H1 (cell line): ENCODE data around the gene CDKN3. TPM values are rescaled to one million over a fixed set of nuclear protein-coding genes. Genes with fewer than 3 reads are reported as not detected.

Experiments
- CTCF ChIA-PET: fragments of 300-600 bp; sonication (Branson Sonifier 250); formaldehyde crosslinking; loops from one replicate; lab custom pipeline; 2021; ENCODE audit not compliant: partially characterized antibody; lab: Charles Lee
- POLR2A ChIA-PET: fragments of 300-600 bp; sonication (Branson Sonifier 250); formaldehyde crosslinking; loops from one replicate; lab custom pipeline; 2021; ENCODE audit warnings: inconsistent platforms; ENCODE audit not compliant: partially characterized antibody; lab: Charles Lee
- DNase-seq, 2 experiments: peaks; one replicate each; pipeline versions ENCODE4 v3.0.0 to v3.0.0-alpha.2; 2010 to 2022; ENCODE audit warnings: low spot score in 2 of 2, low read depth in 1 of 2, mixed read lengths in 1 of 2
- FAIRE-seq: peaks from 2 replicates; lab custom pipeline; 2011; peaks lifted over from hg19 to GRCh38; lab: Jason Lieb, UNC
- H2AFZ ChIP-seq: 2 replicates; pipeline ENCODE4 v1.8.1; 2012; ENCODE audit warnings: low read length, inconsistent platforms
- H2AK5ac ChIP-seq: 2 replicates; pipeline ENCODE4 v1.6.1; 2013; ENCODE audit warnings: low read depth, low read length
- H2BK120ac ChIP-seq: replicated peaks from 2 replicates; pipeline ENCODE3; 2013; ENCODE audit warnings: low read depth, low read length, inconsistent platforms
- H2BK12ac ChIP-seq: 2 replicates; pipeline ENCODE4 v1.6.1; 2013; ENCODE audit warnings: low read depth, low read length
- H2BK15ac ChIP-seq: 2 replicates; pipeline ENCODE4 v1.6.1; 2013; ENCODE audit warnings: low read length
- H2BK20ac ChIP-seq: 2 replicates; pipeline ENCODE4 v1.6.1; 2013; ENCODE audit warnings: low read length
- H2BK5ac ChIP-seq: 2 replicates; pipeline ENCODE4 v1.6.1; 2013; ENCODE audit warnings: low read depth, low read length
- H3K14ac ChIP-seq: 2 replicates; pipeline ENCODE4 v1.6.1; 2013; ENCODE audit warnings: inconsistent platforms; ENCODE audit not compliant: insufficient read length
- H3K18ac ChIP-seq: 2 replicates; pipeline ENCODE4 v1.6.1; 2013; ENCODE audit warnings: low read length; ENCODE audit errors: extremely low read depth
- H3K23ac ChIP-seq: 2 replicates; pipeline ENCODE4 v1.6.1; 2013; ENCODE audit warnings: inconsistent platforms; ENCODE audit not compliant: insufficient read length
- H3K23me2 ChIP-seq: 2 replicates; pipeline ENCODE4 v1.6.1; 2013; ENCODE audit warnings: low read depth, low read length
- H3K27ac ChIP-seq: 2 replicates; pipeline ENCODE4 v1.6.1; 2011; ENCODE audit warnings: low read depth, low read length, inconsistent platforms
- H3K27me3 ChIP-seq, 4 experiments: replicated peaks in 1 of 4; 1 replicate in 1 of 4; 2 replicates in 3 of 4; pipeline versions ENCODE4 v1.6.1 to v1.8.1; 2011 to 2013; ENCODE audit warnings: low read length in 3 of 4, mild to moderate bottlenecking in 3 of 4, inconsistent platforms in 2 of 4, mixed read lengths in 2 of 4, moderate library complexity in 1 of 4; ENCODE audit not compliant: control insufficient read depth in 3 of 4, insufficient read depth in 3 of 4; ENCODE audit errors: extremely low read depth in 1 of 4
- H3K36me3 ChIP-seq, 4 experiments: 2 replicates each; pipeline versions ENCODE4 v1.6.1 to v1.8.1; 2011 to 2013; ENCODE audit warnings: mild to moderate bottlenecking in 4 of 4, low read length in 3 of 4, moderate library complexity in 2 of 4, control low read depth in 1 of 4, inconsistent platforms in 1 of 4; ENCODE audit not compliant: insufficient read depth in 4 of 4, control insufficient read depth in 2 of 4
- H3K4ac ChIP-seq: replicated peaks from 2 replicates; pipeline ENCODE3; 2013; ENCODE audit warnings: low read length, low read depth, mixed read lengths, inconsistent platforms; ENCODE audit not compliant: insufficient read length
- H3K4me1 ChIP-seq, 4 experiments: replicated peaks in 1 of 4; 1 replicate in 1 of 4; 2 replicates in 3 of 4; pipeline versions ENCODE4 v1.6.1 to v1.8.1; 2011 to 2013; ENCODE audit warnings: low read length in 3 of 4, inconsistent platforms in 2 of 4, mixed read lengths in 1 of 4; ENCODE audit not compliant: insufficient read depth in 4 of 4, control insufficient read depth in 3 of 4
- H3K4me2 ChIP-seq, 2 experiments: 2 replicates each; pipeline versions ENCODE4 v1.6.1 to v1.8.1; 2011 to 2013; ENCODE audit warnings: low read depth in 2 of 2, low read length in 2 of 2, control low read depth in 1 of 2, inconsistent platforms in 1 of 2, mild to moderate bottlenecking in 1 of 2; ENCODE audit not compliant: insufficient read depth in 1 of 2
- H3K4me3 ChIP-seq, 4 experiments: fragments of 200-600, 300-600 bp in 1 of 4; sonication (generic), shearing (Covaris generic), sonication (Bioruptor Twin) in 1 of 4; 2 replicates each; pipeline versions ENCODE4 v1.5.1 to v1.8.1; 2011 to 2016; ENCODE audit warnings: low read length in 4 of 4, low read depth in 3 of 4, control low read depth in 2 of 4, inconsistent platforms in 2 of 4, mild to moderate bottlenecking in 2 of 4, mixed read lengths in 1 of 4, moderate library complexity in 1 of 4; ENCODE audit not compliant: insufficient read depth in 2 of 4; ENCODE audit errors: extremely low read depth in 1 of 4
- H3K56ac ChIP-seq: replicated peaks from 2 replicates; pipeline ENCODE3; 2013; ENCODE audit warnings: low read depth, mild to moderate bottlenecking, mixed read lengths, low read length, inconsistent platforms; ENCODE audit not compliant: insufficient read length
- H3K79me1 ChIP-seq: 2 replicates; pipeline ENCODE4 v1.6.1; 2013; ENCODE audit warnings: low read depth, low read length, control low read depth
- H3K79me2 ChIP-seq, 2 experiments: 2 replicates each; pipeline versions ENCODE4 v1.6.1 to v1.8.1; 2012 to 2013; ENCODE audit warnings: low read length in 2 of 2, mild to moderate bottlenecking in 2 of 2, inconsistent platforms in 1 of 2; ENCODE audit not compliant: insufficient read depth in 2 of 2, control insufficient read depth in 1 of 2
- H3K9ac ChIP-seq, 4 experiments: replicated peaks in 1 of 4; 1 replicate in 1 of 4; 2 replicates in 3 of 4; pipeline versions ENCODE4 v1.6.1 to v1.8.1; 2011 to 2013; ENCODE audit warnings: low read depth in 3 of 4, low read length in 3 of 4, control low read depth in 2 of 4, mild to moderate bottlenecking in 2 of 4, moderate library complexity in 2 of 4, inconsistent platforms in 1 of 4; ENCODE audit errors: extremely low read depth in 1 of 4
- H3K9me3 ChIP-seq, 2 experiments: 2 replicates each; pipeline versions ENCODE4 v1.6.1 to v1.8.1; 2012 to 2013; ENCODE audit warnings: mild to moderate bottlenecking in 2 of 2, moderate library complexity in 2 of 2, control low read depth in 1 of 2, inconsistent platforms in 1 of 2, low read depth in 1 of 2, low read length in 1 of 2, mixed read lengths in 1 of 2; ENCODE audit not compliant: insufficient read depth in 2 of 2
- H4K20me1 ChIP-seq, 2 experiments: replicated peaks in 1 of 2; 2 replicates each; pipeline versions ENCODE3 to v1.8.1; 2011 to 2013; ENCODE audit warnings: inconsistent platforms in 2 of 2, low read length in 2 of 2, mild to moderate bottlenecking in 1 of 2; ENCODE audit not compliant: insufficient read depth in 2 of 2, control insufficient read depth in 1 of 2
- H4K5ac ChIP-seq: 2 replicates; pipeline ENCODE4 v1.6.1; 2013; ENCODE audit warnings: low read length, low read depth, mixed read lengths, inconsistent platforms; ENCODE audit not compliant: insufficient read length
- H4K8ac ChIP-seq: 2 replicates; pipeline ENCODE4 v1.8.0; 2013; ENCODE audit warnings: mild to moderate bottlenecking, moderate library complexity, low read length, inconsistent platforms; ENCODE audit not compliant: insufficient read depth; ENCODE audit errors: extremely low read depth
- H4K91ac ChIP-seq: replicated peaks from 2 replicates; pipeline ENCODE3; 2013; ENCODE audit warnings: low read length, mixed read lengths, inconsistent platforms; ENCODE audit not compliant: insufficient read length
- ASH2L ChIP-seq: fragments of 200-600, 300-600 bp; sonication (generic); IDR thresholded peaks from one replicate; pipeline ENCODE4 v1.7.1; 2017; ENCODE audit warnings: low read length
- GABPA ChIP-seq: IDR thresholded peaks from 2 replicates; pipeline ENCODE4 v1.6.1; 2011; ENCODE audit warnings: mild to moderate bottlenecking, low read length, moderate library complexity, borderline replicate concordance; ENCODE audit not compliant: insufficient read depth
- JUN ChIP-seq: IDR thresholded peaks from 2 replicates; pipeline ENCODE4 v1.6.1; 2011; ENCODE audit warnings: low read depth, mild to moderate bottlenecking, improper control_type of control experiment, low read length
- KDM4A ChIP-seq: IDR thresholded peaks from one replicate; pipeline ENCODE4 v1.7.1; 2012; ENCODE audit warnings: low read depth, mild to moderate bottlenecking, moderate library complexity, low read length, inconsistent platforms; ENCODE audit not compliant: severe bottlenecking
- NANOG ChIP-seq: IDR thresholded peaks from 2 replicates; pipeline ENCODE4 v1.6.1; 2011; ENCODE audit warnings: low read length, low read depth, mild to moderate bottlenecking, inconsistent platforms; ENCODE audit not compliant: insufficient read depth, poor library complexity, severe bottlenecking
- POLR2A ChIP-seq, 2 experiments: IDR thresholded peaks; 1 replicate in 1 of 2; 2 replicates in 1 of 2; pipeline ENCODE4 v1.6.1; 2011; ENCODE audit warnings: low read depth in 2 of 2, low read length in 2 of 2, mild to moderate bottlenecking in 2 of 2; ENCODE audit errors: control extremely low read depth in 1 of 2
- RBBP5 ChIP-seq: IDR thresholded peaks from 2 replicates; pipeline ENCODE4 v1.7.1; 2012; ENCODE audit warnings: low read depth, mild to moderate bottlenecking, inconsistent platforms, low read length, moderate library complexity, borderline replicate concordance
- SAP30 ChIP-seq: fragments of 300-600 bp; sonication (generic); IDR thresholded peaks from 2 replicates; pipeline ENCODE4 v1.7.1; 2012; ENCODE audit warnings: low read length, moderate library complexity, mild to moderate bottlenecking, inconsistent platforms; ENCODE audit not compliant: insufficient read depth, insufficient replicate concordance
- SP1 ChIP-seq: IDR thresholded peaks from 2 replicates; pipeline ENCODE4 v1.6.1; 2011; ENCODE audit warnings: low read depth, low read length
- SRF ChIP-seq: IDR thresholded peaks from 2 replicates; pipeline ENCODE4 v1.6.1; 2011; ENCODE audit warnings: mild to moderate bottlenecking, low read depth, low read length, moderate library complexity
- SUZ12 ChIP-seq: fragments of 200-600 bp; sonication (generic); IDR thresholded peaks from 2 replicates; pipeline ENCODE4 v1.6.1; 2012; ENCODE audit warnings: mild to moderate bottlenecking, inconsistent platforms, low read length, moderate library complexity, mixed read lengths
- YY1 ChIP-seq: IDR thresholded peaks from 2 replicates; pipeline ENCODE4 v1.6.1; 2011; ENCODE audit warnings: low read depth, mild to moderate bottlenecking, low read length
- WGBS, 2 experiments: shearing (Covaris generic) in 1 of 2; methylation state at CpG; one replicate each; pipeline versions ENCODE4 v1.1.6 to v1.1.7; 2013 to 2015; ENCODE audit warnings: low lambda C conversion rate in 2 of 2, mixed read lengths in 2 of 2, inconsistent platforms in 1 of 2, low coverage in 1 of 2, missing lambda C conversion rate in 1 of 2; ENCODE audit not compliant: insufficient replicate concordance in 2 of 2, insufficient coverage in 1 of 2, insufficient read length in 1 of 2; ENCODE audit errors: extremely low coverage in 1 of 2, missing lambda C conversion rate in 1 of 2; 5-methylcytosine and 5-hydroxymethylcytosine counted together
- polyA plus RNA-seq, 7 experiments: library from polyadenylated mRNA; depleted of rRNA in 3 of 7; stranded (reverse) in 5 of 7; unstranded in 2 of 7; fragments of >200 nt in 5 of 7; fragments of 200-250 nt in 2 of 7; gene quantifications; 1 replicate in 5 of 7; 2 replicates in 1 of 7; 4 replicates in 1 of 7; pipeline versions ENCODE4 v1.2.1 to v1.2.3, GENCODE V29; 2011 to 2013; ENCODE audit warnings: missing spikeins in 2 of 7, mixed read lengths in 2 of 7
- total RNA-seq: library from RNA; stranded (reverse); fragmentation: NEBNext Ultra II Directional; extraction: Animal tissue kit (Norgen Biotek cat#: 25700); gene quantifications from 2 replicates; pipeline ENCODE4 v1.2.1, GENCODE V29; 2021

Gene CDKN3
- total and polyA plus RNA-seq, 2 of the 8 experiments (the other 6 are each of a cell fraction or from before 2014, with no cell fraction given): 43.5 to 48.3 TPM

DNA sequence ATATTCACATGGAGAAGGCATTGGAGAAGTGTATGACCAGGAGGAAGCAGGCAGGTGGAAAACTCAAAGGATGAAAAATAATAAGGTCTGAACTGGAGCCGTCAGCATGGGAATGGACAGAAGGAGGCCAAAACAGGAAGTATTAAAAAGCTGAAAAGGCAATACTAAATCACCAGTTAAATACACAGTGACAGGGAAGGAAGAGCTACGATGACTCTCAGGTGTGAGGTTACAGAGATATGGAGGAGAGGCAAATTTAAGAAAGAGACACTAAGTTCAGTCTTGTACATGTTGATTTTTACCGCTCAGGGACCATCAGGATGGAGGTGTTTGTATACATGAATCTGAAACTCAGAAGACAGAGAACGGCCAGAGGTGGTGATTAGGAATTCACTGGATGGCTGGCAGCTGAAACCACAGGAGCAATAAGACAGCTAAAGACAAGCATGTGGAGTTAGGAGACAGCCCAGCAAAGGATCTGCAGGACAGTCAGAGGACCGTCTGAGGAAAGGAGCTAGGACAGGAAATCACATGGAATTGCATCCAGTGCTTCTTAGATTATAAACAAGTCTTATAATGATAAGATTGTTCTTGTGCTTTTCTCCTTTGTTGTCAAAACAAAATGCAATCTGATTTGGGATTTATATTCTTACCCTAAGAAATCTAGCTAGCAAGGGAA lies 33.9 kb upstream of the CDKN3 start:
- Histone ChIP-seq H3K9ac (no peak overlapping the region), H3K23ac (no peak overlapping the region), H3K18ac (peak overlapping the region; percentile 75; the same call in 1 of the 2 replicates), H3K9me3 (no peaks in the 10 kb centered on the region), H4K20me1 (no peaks in the 10 kb centered on the region), H3K79me2 (no peaks in the 10 kb centered on the region), H3K4me1 (peaks cover 14 to 32% (median 27%) of the 10 kb centered on the region in 4 experiments), H3K4me3 (peak overlapping the region in 1 of 4 experiments; percentile 29; a peak in 1 of 8 replicates), H2BK12ac (peak overlapping the region; percentile 70), H3K4ac (peak overlapping the region; percentile 40), H3K79me1 (no peaks in the 10 kb centered on the region), H3K27ac (no peak overlapping the region), H3K56ac (no peak overlapping the region), H3K4me2 (peak overlapping the region; percentile 54 to 55), H4K91ac (peak overlapping the region; percentile 95), H2AFZ (no peak overlapping the region), H2BK20ac (peak overlapping the region; percentile 53; the same call in 1 of the 2 replicates), H2BK5ac (peak overlapping the region; percentile 93; the same call in 1 of the 2 replicates), H4K8ac (no peak overlapping the region), H3K36me3 (no peaks in the 10 kb centered on the region), H4K5ac (no peak overlapping the region), H2BK15ac (no peak overlapping the region), H3K23me2 (no peaks in the 10 kb centered on the region; the same call in 1 of the 2 replicates), H2AK5ac (0 out of 2 replicates have a peak overlapping the region, but pooled peaks have one; percentile 60), H3K27me3 (peaks cover 0 to 6% (median 0%) of the 10 kb centered on the region in 4 experiments; a peak in 2 of 7 replicates), H2BK120ac (peak overlapping the region; percentile 93), H3K14ac (peak overlapping the region; percentile 69)
- WGBS, 2 experiments: 41% methylated on average over 5 of the region's 5 CpGs; no CpG with 5 or more reads in 1 of the 2 experiments
- ChIA-PET POLR2A (interaction anchor here (0.8 to 2.2 kb wide), 9 partner anchors 13 to 410 kb away, joined by 3 to 15 read pairs (median 3); partner anchors contain the start of gene CDKN3), CTCF (interaction anchor here (0.8 to 2.7 kb wide), 8 partner anchors 9 to 79 kb away, joined by 3 to 17 read pairs (median 4); no protein-coding TSS in a partner anchor)
- DNase-seq: peak in 1 of 2 experiments; percentile 44
- FAIRE-seq: no peak
- TF ChIP-seq NANOG (no peak), RBBP5 (no peak), SRF (no peak), JUN (no peak), GABPA (no peak), SUZ12 (no peak), SP1 (no peak), KDM4A (no peak), YY1 (no peak), POLR2A (IDR thresholded peaks at IDR 0.05; ENCODE audit: control extremely low read depth in 1 of 2, low read depth in 2 of 2, low read length in 2 of 2) (no peak), ASH2L (no peak), SAP30 (no peak)
